T-helper 1 cell treated with Interleukin-12 subunit alpha and Interleukin-12 subunit beta and Interleukin-4 antibody, amounts not matched to agents 30 μg/mL and 1 μg/mL, for 36 hours (primary cell): ENCODE measurements around the gene ANKS1B.
"Not testable (repeated sequence)": the region's sequence is repeated elsewhere in the genome, so short reads cannot be mapped to it uniquely, and the experiment has no call there.

ENCODE experiments used
- H3K27ac Mint-ChIP-seq: one replicate; pipeline ENCODE4 v1.8.0; 2021; ENCODE audit warnings: mild to moderate bottlenecking, mixed read lengths
- H3K27me3 Mint-ChIP-seq: one replicate; pipeline ENCODE4 v1.8.0; 2021; ENCODE audit warnings: low read depth, mixed read lengths
- H3K36me3 Mint-ChIP-seq: one replicate; pipeline ENCODE4 v1.8.0; 2021; ENCODE audit warnings: low read depth, mixed read lengths
- H3K4me1 Mint-ChIP-seq: one replicate; pipeline ENCODE4 v1.8.0; 2021; ENCODE audit warnings: low read depth, mixed read lengths
- H3K4me3 Mint-ChIP-seq: one replicate; pipeline ENCODE4 v1.8.0; 2021; ENCODE audit warnings: mild to moderate bottlenecking, moderate library complexity, mixed read lengths
- H3K9me3 Mint-ChIP-seq: one replicate; pipeline ENCODE4 v1.8.0; 2021; ENCODE audit warnings: mixed read lengths

Gene ANKS1B

GRCh38 chr12:99043319-99043914 is 941.3 kb downstream of the ANKS1B start:
- Mint-ChIP-seq H3K4me1 (no peaks in the 10 kb centered on the region), H3K27ac (no peak overlapping the region), H3K4me3 (no peak overlapping the region), H3K9me3 (peaks cover 12% of the 10 kb centered on the region), H3K27me3 (no peaks in the 10 kb centered on the region), H3K36me3 (no peaks in the 10 kb centered on the region)

DNA sequence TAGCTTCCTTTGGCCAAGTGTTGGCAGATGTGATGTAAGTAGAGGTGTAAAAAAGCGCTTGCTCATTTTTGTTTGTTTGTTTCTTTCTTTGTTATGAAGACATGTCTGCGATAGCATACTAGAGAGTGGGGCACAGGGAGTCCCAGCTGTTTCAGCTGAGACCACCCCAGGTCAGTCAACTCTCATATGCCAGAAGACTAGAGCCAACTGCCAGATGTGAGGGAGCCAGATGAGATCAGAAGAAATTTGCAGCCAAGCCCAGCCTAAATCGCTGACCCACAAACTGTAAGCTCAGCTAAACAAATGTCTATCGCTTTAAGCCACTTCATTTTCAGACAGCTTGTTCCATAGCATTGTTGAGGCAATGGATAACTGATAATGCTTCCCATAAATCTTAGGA is 942.5 kb downstream of the ANKS1B start:
- Mint-ChIP-seq H3K4me1 (no peaks in the 10 kb centered on the region), H3K4me3 (no peak overlapping the region), H3K27ac (no peak overlapping the region)

GRCh38 chr12:99039367-99040120 is 945.2 kb downstream of the ANKS1B start:
- H3K4me3 Mint-ChIP-seq, result no peak overlapping the region
- H3K27me3 Mint-ChIP-seq, result no peaks in the 10 kb centered on the region
- no peaks in the 10 kb centered on the region for H3K9me3 Mint-ChIP-seq
- no peaks in the 10 kb centered on the region for H3K4me1 Mint-ChIP-seq
- H3K27ac Mint-ChIP-seq, result no peak overlapping the region
- no peaks in the 10 kb centered on the region for H3K36me3 Mint-ChIP-seq

More for the DNA sequence above, 942.5 kb downstream of the ANKS1B start:
- no peaks in the 10 kb centered on the region for H3K27me3 Mint-ChIP-seq
- H3K36me3 Mint-ChIP-seq, result no peaks in the 10 kb centered on the region
- peaks cover 3% of the 10 kb centered on the region for H3K9me3 Mint-ChIP-seq

- H3K36me3 Mint-ChIP-seq, result no peaks in the 10 kb centered on the region
- no peaks in the 10 kb centered on the region for H3K27me3 Mint-ChIP-seq
- no peak overlapping the region for H3K4me3 Mint-ChIP-seq
- H3K27ac Mint-ChIP-seq, result no peak overlapping the region
- no peaks in the 10 kb centered on the region for H3K9me3 Mint-ChIP-seq
- no peaks in the 10 kb centered on the region for H3K4me1 Mint-ChIP-seq
Measured at GRCh38 chr12:99036566-99036965, 948.2 kb downstream of the ANKS1B start.

- Mint-ChIP-seq H3K9me3 (no peaks in the 10 kb centered on the region), H3K27me3 (no peaks in the 10 kb centered on the region), H3K4me1 (no peaks in the 10 kb centered on the region), H3K36me3 (no peaks in the 10 kb centered on the region), H3K27ac (no peak overlapping the region), H3K4me3 (no peak overlapping the region)
Measured at GRCh38 chr12:99035803-99036202, 948.9 kb downstream of the ANKS1B start.

- H3K27me3 Mint-ChIP-seq, result not testable (repeated sequence)
Measured at GRCh38 chr12:99034201-99034600, 950.5 kb downstream of the ANKS1B start.

GRCh38 chr12:99029511-99030271 is 955.0 kb downstream of the ANKS1B start:
- no peaks in the 10 kb centered on the region for H3K4me1 Mint-ChIP-seq
- no peaks in the 10 kb centered on the region for H3K36me3 Mint-ChIP-seq
- no peak overlapping the region for H3K27ac Mint-ChIP-seq
- no peaks in the 10 kb centered on the region for H3K9me3 Mint-ChIP-seq
- no peak overlapping the region for H3K4me3 Mint-ChIP-seq
- no peaks in the 10 kb centered on the region for H3K27me3 Mint-ChIP-seq

More at GRCh38 chr12:99034201-99034600, 950.5 kb downstream of the ANKS1B start:
- not testable (repeated sequence) for H3K27ac Mint-ChIP-seq, H3K4me1 Mint-ChIP-seq, H3K4me3 Mint-ChIP-seq, H3K36me3 Mint-ChIP-seq, H3K9me3 Mint-ChIP-seq

DNA sequence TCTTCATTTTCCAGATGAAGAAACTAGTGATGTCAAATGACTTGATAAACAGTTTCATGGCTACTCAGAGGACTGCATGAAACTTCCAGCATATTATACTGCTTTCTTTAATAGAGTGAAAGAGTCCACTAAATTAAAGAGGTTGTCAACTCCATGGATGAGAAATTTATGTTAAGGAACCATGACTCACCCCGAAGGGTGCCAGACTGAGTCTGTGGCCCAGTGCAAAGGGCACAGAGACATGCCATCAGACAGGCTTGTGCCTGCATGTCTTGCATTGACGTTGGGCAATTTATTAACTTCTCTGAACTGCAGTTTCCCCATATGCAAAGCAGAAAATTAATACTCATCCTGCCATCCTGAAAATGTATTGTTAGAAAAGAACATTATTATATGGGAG is 957.3 kb downstream of the ANKS1B start:
- Mint-ChIP-seq H3K4me3 (no peak overlapping the region), H3K36me3 (no peaks in the 10 kb centered on the region), H3K9me3 (no peaks in the 10 kb centered on the region), H3K4me1 (no peaks in the 10 kb centered on the region), H3K27me3 (no peaks in the 10 kb centered on the region), H3K27ac (no peak overlapping the region)

- no peaks in the 10 kb centered on the region for H3K4me1 Mint-ChIP-seq
- H3K4me3 Mint-ChIP-seq, result no peak overlapping the region
- H3K27ac Mint-ChIP-seq, result no peak overlapping the region
- no peaks in the 10 kb centered on the region for H3K27me3 Mint-ChIP-seq
- no peaks in the 10 kb centered on the region for H3K9me3 Mint-ChIP-seq
- H3K36me3 Mint-ChIP-seq, result no peaks in the 10 kb centered on the region
Measured at GRCh38 chr12:99027055-99027393, 957.7 kb downstream of the ANKS1B start.

DNA sequence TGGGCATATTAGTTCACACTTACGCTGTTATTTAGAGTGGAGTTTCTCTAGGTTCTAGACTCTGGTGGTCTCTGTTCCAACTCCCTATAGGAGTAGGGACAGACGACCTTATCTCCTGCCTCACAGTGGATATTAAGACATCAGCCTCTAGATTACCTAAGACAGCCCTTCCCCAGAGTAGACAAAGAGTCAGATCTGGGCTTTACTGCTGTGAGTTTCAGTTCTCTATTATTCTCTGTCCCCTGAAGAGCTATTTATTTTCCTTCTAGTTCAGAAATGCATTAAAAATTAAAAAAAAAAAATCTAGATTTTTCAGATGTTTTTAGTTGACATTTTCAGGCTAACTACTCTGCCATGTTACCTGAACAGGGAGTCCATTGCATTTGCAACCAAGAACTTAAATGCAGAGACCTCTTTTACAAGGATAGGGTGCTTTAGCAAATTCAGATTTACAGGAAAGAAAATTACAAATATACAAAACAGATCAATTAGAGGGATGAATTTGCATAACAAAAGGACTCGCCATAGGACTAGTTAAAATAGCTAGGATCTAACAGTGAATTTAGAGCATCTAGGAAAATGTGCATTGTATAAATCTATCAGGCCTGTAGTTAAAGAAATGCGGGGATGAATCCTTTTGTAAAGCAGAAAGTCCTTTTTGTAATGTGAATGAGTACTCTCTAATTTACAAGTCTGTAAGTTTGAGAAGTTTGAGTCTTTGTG is 958.2 kb downstream of the ANKS1B start:
- Mint-ChIP-seq H3K9me3 (no peaks in the 10 kb centered on the region), H3K27me3 (no peaks in the 10 kb centered on the region), H3K4me1 (no peaks in the 10 kb centered on the region), H3K4me3 (no peak overlapping the region), H3K27ac (no peak overlapping the region), H3K36me3 (no peaks in the 10 kb centered on the region)

DNA sequence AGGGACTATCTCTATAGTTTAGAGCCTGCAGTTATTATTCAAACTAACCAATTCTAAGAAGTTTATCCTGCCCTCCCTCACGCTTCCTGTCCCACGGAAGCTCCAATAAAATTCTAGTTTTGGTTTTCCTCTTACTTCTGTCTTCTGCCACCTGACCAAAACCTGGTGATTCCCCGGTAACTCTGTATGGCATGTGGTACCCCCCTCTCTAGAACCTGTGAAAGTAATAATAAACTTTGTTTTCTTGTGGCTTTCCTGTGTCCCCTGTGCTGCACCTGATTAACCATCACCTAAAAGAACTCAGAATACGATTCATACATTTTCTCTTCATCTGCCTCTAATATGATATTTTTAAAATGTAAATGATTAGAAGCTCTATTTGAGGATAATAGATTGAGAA is 959.9 kb downstream of the ANKS1B start:
- Mint-ChIP-seq H3K4me3 (no peak overlapping the region), H3K27ac (no peak overlapping the region), H3K9me3 (no peaks in the 10 kb centered on the region), H3K4me1 (no peaks in the 10 kb centered on the region), H3K27me3 (no peaks in the 10 kb centered on the region), H3K36me3 (no peaks in the 10 kb centered on the region)

DNA sequence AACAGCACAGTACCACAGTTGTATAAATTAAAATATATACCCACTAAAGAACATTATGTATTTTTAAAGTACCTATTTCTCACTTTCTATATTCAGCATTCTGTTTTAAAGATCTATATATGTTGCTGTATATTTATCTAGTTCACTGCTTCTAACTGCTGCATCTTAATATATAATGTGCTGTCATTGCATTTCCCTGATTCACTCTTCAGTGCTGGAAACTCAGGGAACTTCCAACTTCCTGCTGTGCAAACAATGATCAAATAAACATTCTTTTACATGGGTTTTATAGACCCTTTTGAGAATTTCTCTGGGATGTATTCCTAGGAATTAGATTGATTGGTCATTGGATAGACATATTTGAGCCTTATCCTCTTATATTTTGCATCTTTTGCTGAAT is 960.5 kb downstream of the ANKS1B start:
- Mint-ChIP-seq H3K27ac (no peak overlapping the region), H3K4me3 (no peak overlapping the region), H3K36me3 (no peaks in the 10 kb centered on the region), H3K4me1 (no peaks in the 10 kb centered on the region), H3K27me3 (no peaks in the 10 kb centered on the region), H3K9me3 (no peaks in the 10 kb centered on the region)

DNA sequence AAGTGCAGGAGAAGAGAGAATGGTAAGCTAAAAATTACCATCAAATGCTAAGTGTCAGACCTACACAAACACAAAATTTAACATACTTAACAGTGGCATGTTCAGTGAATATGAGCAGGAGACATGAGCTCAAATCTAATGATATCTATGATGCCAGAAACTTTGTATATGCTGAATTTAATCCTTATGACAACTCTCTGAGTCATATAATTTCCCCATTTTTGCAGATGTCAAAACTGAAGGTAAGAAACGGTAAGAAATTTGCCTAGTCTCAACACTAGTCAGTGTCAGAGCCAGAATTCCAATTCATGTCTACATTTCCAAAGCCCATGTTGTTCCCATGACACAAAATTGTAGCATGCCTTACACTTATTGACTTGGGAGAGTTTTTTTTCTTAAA is 963.9 kb downstream of the ANKS1B start:
- Mint-ChIP-seq H3K4me3 (no peak overlapping the region), H3K4me1 (no peaks in the 10 kb centered on the region), H3K9me3 (no peaks in the 10 kb centered on the region), H3K27me3 (no peaks in the 10 kb centered on the region), H3K27ac (no peak overlapping the region), H3K36me3 (no peaks in the 10 kb centered on the region)

DNA sequence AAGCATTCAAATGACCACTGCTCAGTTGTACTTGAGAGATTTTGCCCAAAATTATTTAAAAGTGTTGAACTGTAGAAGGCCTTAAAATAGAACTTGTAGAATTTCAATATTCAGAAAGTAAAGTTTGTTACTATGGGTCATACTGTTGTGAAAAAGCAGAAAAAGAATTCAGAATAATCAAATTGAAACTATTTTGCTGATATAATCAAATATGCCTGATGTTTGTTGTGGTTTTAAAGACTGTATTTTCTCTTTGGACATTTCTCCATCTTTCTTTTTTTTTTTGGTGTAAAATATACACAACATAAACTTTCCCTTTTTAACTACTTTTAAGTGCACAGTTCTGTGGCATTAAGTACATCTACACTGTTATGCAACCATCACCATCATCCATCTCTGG is 964.9 kb downstream of the ANKS1B start:
- Mint-ChIP-seq H3K27me3 (no peaks in the 10 kb centered on the region), H3K4me1 (no peaks in the 10 kb centered on the region), H3K9me3 (no peaks in the 10 kb centered on the region)

More for the DNA sequence above, 964.9 kb downstream of the ANKS1B start:
- Mint-ChIP-seq H3K4me3 (no peak overlapping the region), H3K36me3 (no peaks in the 10 kb centered on the region), H3K27ac (no peak overlapping the region)
